H7 (cell line): ENCODE measurements around the gene FADS6. TPM values are rescaled to one million over a fixed set of nuclear protein-coding genes. Genes with fewer than 3 reads are reported as not detected.
"Not testable (repeated sequence)": the region's sequence is repeated elsewhere in the genome, so short reads cannot be mapped to it uniquely, and the experiment has no call there.

ENCODE experiments used
- DNase-seq: peaks from one replicate; pipeline ENCODE4 v3.0.0; 2012
- H3K27me3 ChIP-seq: 2 replicates; pipeline ENCODE4 v1.6.0; 2011; ENCODE audit warnings: mild to moderate bottlenecking, low read length; ENCODE audit not compliant: control insufficient read depth, insufficient read depth
- H3K36me3 ChIP-seq: replicated peaks from 2 replicates; pipeline ENCODE4 v1.5.1; 2011; ENCODE audit warnings: low read length; ENCODE audit not compliant: control insufficient read depth, insufficient read depth
- H3K4me3 ChIP-seq: 2 replicates; pipeline ENCODE4 v1.5.1; 2011; ENCODE audit warnings: low read depth, mild to moderate bottlenecking, control low read depth, low read length, moderate library complexity; ENCODE audit not compliant: insufficient read depth
- total RNA-seq: library from RNA; depleted of rRNA; stranded (reverse); fragments of >200 nt; shearing (Covaris generic); gene quantifications from 2 replicates; pipeline ENCODE4 v1.2.3, GENCODE V29; 2014

FADS6 gene
- total RNA-seq, 1 experiment from 2014 or later: not detected

GRCh38 chr17:74871356-74872076 lies 21.9 kb downstream of the FADS6 start:
- Histone ChIP-seq H3K27me3 (peaks cover 9% of the 10 kb centered on the region), H3K36me3 (no peaks in the 10 kb centered on the region; the same call in none of the 2 replicates), H3K4me3 (peak overlapping the region; percentile 73; the same call in 1 of the 2 replicates)
- no peak for DNase-seq

- H3K27me3 ChIP-seq: peaks cover 9% of the 10 kb centered on the region
- no peaks in the 10 kb centered on the region; the same call in none of the 2 replicates for H3K36me3 ChIP-seq
- DNase-seq: no peak
- no peak overlapping the region for H3K4me3 ChIP-seq
These were observed 22.9 kb downstream of the FADS6 start for GRCh38 chr17:74870512-74870911.

- H3K27me3 ChIP-seq, H3K4me3 ChIP-seq, H3K36me3 ChIP-seq, DNase-seq: not testable (repeated sequence)
These were observed 23.4 kb downstream of the FADS6 start for GRCh38 chr17:74870028-74870427.

- DNase-seq: no peak
- H3K27me3 ChIP-seq: peaks cover 9% of the 10 kb centered on the region
These were observed 24.6 kb downstream of the FADS6 start for GRCh38 chr17:74868908-74869255.

DNA sequence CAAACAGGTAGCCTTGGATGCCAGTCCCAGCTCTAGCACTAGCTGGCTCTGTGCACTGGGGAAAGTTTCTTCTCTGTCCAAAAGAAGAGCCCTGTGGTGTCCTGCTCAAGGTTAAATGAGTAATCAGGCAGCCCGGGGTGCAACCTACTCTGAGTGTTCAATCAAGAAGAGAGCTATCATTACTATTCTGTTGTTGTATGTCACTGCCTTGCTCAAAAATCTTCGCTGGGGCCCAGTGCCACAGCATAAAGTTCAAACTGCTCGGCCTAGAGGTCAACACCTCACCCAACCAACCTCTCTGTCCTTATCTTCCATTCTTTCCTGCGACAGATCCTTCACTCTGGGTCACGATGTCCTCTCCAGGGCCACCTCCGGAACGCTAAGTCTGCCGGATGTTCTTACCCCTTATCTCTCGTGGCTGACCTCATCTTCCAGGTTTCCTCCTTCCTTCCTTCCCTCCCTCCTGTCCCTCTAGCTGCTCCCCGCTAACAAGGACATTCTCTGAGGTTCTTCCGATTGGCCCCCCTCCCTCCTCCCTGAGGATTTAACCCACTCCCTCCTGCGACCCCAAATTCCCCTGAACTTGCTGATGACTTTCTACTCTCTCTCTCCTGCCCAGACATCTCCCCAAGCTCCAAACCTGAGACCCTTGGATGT lies 25.1 kb downstream of the FADS6 start:
- H3K27me3 ChIP-seq: peaks cover 9% of the 10 kb centered on the region
- H3K4me3 ChIP-seq: no peak overlapping the region
- no peak for DNase-seq
- peaks cover 3% of the 10 kb centered on the region for H3K36me3 ChIP-seq

More at GRCh38 chr17:74868908-74869255, 24.6 kb downstream of the FADS6 start:
- Histone ChIP-seq H3K36me3 (peaks cover 3% of the 10 kb centered on the region), H3K4me3 (no peak overlapping the region)

GRCh38 chr17:74866198-74866835 lies 27.1 kb downstream of the FADS6 start:
- peaks cover 4% of the 10 kb centered on the region for H3K36me3 ChIP-seq
- DNase-seq: no peak
- peaks cover 10% of the 10 kb centered on the region for H3K27me3 ChIP-seq
- H3K4me3 ChIP-seq: no peak overlapping the region

DNA sequence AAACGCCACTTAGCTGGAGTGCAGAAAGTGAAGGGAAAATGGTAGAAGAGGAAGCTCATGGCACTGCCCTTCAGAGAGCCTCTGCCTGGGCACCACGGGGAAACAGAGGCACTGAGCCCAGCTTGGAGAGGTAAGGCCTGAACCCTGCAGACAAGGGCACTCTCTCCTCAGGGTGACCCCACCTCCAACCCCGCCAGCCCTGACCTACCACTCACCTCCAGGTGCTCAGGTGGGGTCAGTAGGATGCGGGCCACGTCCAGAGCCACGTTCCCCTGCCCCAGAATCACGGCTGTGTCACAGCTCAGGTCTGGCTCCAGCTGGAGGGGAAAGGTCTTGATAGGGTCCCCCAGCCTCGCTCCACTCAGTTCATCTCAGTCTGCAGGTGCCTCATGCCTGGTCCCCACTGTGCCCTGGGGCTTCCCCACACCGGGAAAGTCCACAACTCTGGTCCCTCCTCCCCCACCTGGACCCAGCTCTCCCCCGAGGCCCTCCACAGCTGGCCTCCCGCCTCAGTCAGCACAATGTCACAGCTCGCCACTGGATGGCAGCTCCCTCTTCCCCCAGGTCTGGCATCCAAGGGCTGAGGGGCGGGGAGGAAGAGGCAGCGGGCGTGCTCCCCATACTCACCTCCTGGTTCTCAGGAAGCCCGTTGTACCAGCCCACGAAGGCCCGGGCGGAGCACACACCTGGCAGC lies 27.8 kb downstream of the FADS6 start:
- Histone ChIP-seq H3K4me3 (no peak overlapping the region), H3K36me3 (peaks cover 4% of the 10 kb centered on the region), H3K27me3 (peaks cover 17% of the 10 kb centered on the region)
- peak; percentile 79 for DNase-seq

DNA sequence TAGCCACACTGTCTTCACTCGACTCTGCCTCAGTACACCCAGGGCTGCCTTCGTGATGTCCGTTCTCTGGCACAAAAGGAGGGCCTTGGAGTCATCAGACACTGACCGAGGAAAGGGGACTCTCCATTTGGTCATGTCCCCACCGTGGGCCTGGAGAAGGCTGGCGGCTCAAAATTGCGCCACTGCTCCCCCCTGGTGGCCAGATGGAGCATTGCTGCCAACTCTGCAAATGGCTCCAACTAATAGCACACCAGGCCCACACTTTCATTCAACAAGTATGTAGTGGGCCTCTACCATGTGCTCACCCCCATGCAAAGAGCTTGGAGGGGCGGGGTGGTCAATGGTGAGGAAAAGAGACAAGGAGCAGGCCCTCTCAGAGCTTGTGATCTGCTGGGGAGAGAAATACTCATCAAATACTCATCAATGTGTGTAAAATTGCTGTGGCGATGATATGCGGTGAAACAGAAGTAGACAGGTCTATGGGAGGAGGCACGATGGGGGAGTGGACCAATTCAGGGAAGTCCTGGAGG lies 28.5 kb downstream of the FADS6 start:
- DNase-seq: peak; percentile 93
- Histone ChIP-seq H3K4me3 (no peak overlapping the region), H3K36me3 (peaks cover 4% of the 10 kb centered on the region), H3K27me3 (peaks cover 24% of the 10 kb centered on the region)

GRCh38 chr17:74864297-74864865 lies 29.1 kb downstream of the FADS6 start:
- peaks cover 4% of the 10 kb centered on the region for H3K36me3 ChIP-seq
- H3K4me3 ChIP-seq: no peak overlapping the region
- DNase-seq: peak; percentile 42
- H3K27me3 ChIP-seq: peaks cover 28% of the 10 kb centered on the region

- no peak overlapping the region for H3K4me3 ChIP-seq
- no peak for DNase-seq
- H3K27me3 ChIP-seq: peaks cover 36% of the 10 kb centered on the region
- peaks cover 4% of the 10 kb centered on the region for H3K36me3 ChIP-seq
These were observed 29.8 kb downstream of the FADS6 start for GRCh38 chr17:74863420-74864296.

DNA sequence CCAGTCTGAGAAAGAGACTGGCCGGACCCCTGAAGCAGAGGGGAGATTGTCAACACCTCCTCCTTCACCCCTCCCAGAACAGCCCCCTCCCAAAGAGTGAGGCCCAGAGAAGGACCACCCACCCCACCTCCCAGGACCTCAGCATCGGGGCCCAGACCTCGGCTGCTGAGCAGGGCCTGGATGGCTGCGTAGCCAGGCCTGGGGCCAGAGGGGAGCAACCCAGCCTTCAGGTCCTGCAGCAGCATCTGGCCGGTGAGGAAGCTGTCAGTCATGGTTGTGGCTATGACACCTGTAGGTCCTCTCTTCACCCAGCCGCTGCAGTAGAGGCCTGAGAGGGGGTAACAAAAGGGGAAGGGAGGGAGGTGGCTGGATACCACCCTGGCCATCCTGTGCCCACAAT lies 30.5 kb downstream of the FADS6 start:
- Histone ChIP-seq H3K27me3 (peaks cover 43% of the 10 kb centered on the region), H3K36me3 (peaks cover 4% of the 10 kb centered on the region), H3K4me3 (no peak overlapping the region)
- DNase-seq: peak; percentile 56

DNA sequence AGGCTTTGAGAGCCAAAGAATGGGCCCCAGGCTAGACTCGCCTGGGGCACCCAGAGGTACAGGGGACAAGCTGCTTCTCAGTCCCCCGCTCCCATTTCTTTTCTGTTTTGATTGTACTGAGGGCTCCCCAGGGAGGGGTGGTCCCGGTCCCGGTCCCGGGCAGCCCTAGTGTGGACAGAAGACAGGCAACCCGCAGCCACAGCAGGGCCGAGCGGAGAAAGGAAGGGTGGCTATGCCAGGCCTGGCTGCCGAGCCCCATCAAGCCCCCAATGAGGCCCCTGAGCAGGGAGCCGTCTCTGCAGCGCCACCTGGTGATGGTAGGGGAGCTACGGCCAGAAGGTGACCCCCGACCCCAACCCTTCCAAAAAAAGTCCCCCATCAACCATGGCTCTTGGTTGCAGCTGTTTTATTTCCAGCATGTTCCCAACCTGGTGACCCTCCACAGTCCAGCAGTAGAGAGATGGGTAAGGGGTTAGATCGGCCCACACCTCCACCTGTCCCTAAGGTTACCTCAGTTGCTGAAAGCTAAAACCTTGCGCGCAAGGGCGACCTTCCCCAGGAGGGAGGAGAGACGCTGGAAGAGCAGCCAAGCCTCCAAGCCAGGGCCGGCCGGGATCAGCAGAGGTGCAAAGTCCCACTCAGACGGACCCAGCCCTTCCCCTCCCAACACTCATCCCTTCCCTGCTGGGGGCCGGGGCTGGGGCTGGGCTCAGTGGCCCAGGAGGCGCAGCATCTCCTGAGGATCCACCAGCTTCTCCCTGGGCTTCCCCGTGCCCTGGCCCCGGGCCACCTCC lies 31.1 kb downstream of the FADS6 start:
- DNase-seq: peak; percentile 98
- Histone ChIP-seq H3K36me3 (peaks cover 4% of the 10 kb centered on the region), H3K27me3 (peaks cover 49% of the 10 kb centered on the region), H3K4me3 (peak overlapping the region; percentile 6; the same call in 1 of the 2 replicates)

- peak overlapping the region; percentile 6; the same call in 1 of the 2 replicates for H3K4me3 ChIP-seq
- H3K27me3 ChIP-seq: peaks cover 55% of the 10 kb centered on the region
- no peak for DNase-seq
- peaks cover 4% of the 10 kb centered on the region for H3K36me3 ChIP-seq
These were observed 31.7 kb downstream of the FADS6 start for GRCh38 chr17:74861662-74862107.
